NCI-H748 treated with DMSO at 0.1 percent for 48 hours (cell line): Measurements from ENCODE around the gene PUS1.
"Not testable (repeated sequence)": the region's sequence is repeated elsewhere in the genome, so short reads cannot be mapped to it uniquely, and the experiment has no call there.

Experiments used
- DNase-seq: peaks from one replicate; lab custom pipeline; 2025; lab: John Stamatoyannopoulos, UW

The PUS1 gene

GRCh38 chr12:131928711-131929580 is at the start of gene PUS1:
Gene PUS1 (plus strand): TSS chr12:131929276. CDS start chr12:131929723, 447 bp downstream.
- DNase-seq: peak; percentile 83

GRCh38 chr12:131882804-131883520 is 46.1 kb upstream of the PUS1 start:
- DNase-seq: no peak

- no peak for DNase-seq
Measured at GRCh38 chr12:131883521-131883900, 45.6 kb upstream of the PUS1 start.

GRCh38 chr12:131885076-131885475 is 44.0 kb upstream of the PUS1 start:
- not testable (repeated sequence) for DNase-seq

GRCh38 chr12:131885543-131886057 is 43.5 kb upstream of the PUS1 start:
- DNase-seq: no peak

- DNase-seq: not testable (repeated sequence)
Measured at GRCh38 chr12:131891722-131892121, 37.4 kb upstream of the PUS1 start.

GRCh38 chr12:131892711-131893604 is 36.1 kb upstream of the PUS1 start:
- DNase-seq: no peak

GRCh38 chr12:131893605-131894312 is 35.3 kb upstream of the PUS1 start:
- DNase-seq: peak; percentile 15

- peak; percentile 92 for DNase-seq
Measured at GRCh38 chr12:131894313-131894860, 34.7 kb upstream of the PUS1 start, which contains the start of gene ULK1. Gene ULK1 (plus strand): TSS chr12:131894622. CDS start chr12:131895002, 380 bp downstream.

GRCh38 chr12:131894981-131895639 is 34.0 kb upstream of the PUS1 start:
- no peak for DNase-seq

- DNase-seq: no peak
Measured at GRCh38 chr12:131895640-131896079, 33.4 kb upstream of the PUS1 start.

- peak; percentile 79 for DNase-seq
Measured at GRCh38 chr12:131896080-131896810, 32.8 kb upstream of the PUS1 start.

- DNase-seq: no peak
Measured at GRCh38 chr12:131896811-131897270, 32.2 kb upstream of the PUS1 start.

GRCh38 chr12:131897276-131897675 is 31.8 kb upstream of the PUS1 start:
- DNase-seq: no peak

GRCh38 chr12:131897875-131898274 is 31.2 kb upstream of the PUS1 start:
- DNase-seq: no peak

GRCh38 chr12:131900397-131900796 is 28.7 kb upstream of the PUS1 start:
- no peak for DNase-seq

- no peak for DNase-seq
Measured at GRCh38 chr12:131901431-131902331, 27.4 kb upstream of the PUS1 start.
